CD4-positive, alpha-beta T cell (primary cell): ENCODE measurements around the gene SLC12A9. TPM values are rescaled to one million over a fixed set of nuclear protein-coding genes. Genes with fewer than 3 reads are reported as not detected.

Experiments
- ATAC-seq: fragments of 200-7000 bp; cut with Tn5 transposase; one replicate; pipeline ENCODE4 v1.10.0; 2022; ENCODE audit warnings: mild to moderate bottlenecking; ENCODE audit not compliant: poor library complexity
- CTCF ChIA-PET: fragments of 350-600 bp; sonication (Branson Sonifier 250); formaldehyde crosslinking; loops from one replicate; lab custom pipeline; 2021; ENCODE audit warnings: antibody characterized with exemption, inconsistent platforms; lab: Charles Lee
- POLR2A ChIA-PET: fragments of 350-600 bp; sonication (Branson Sonifier 250); formaldehyde crosslinking; loops from one replicate; lab custom pipeline; 2021; ENCODE audit warnings: antibody characterized with exemption, inconsistent platforms; lab: Charles Lee
- DNase-seq, 14 experiments: peaks; one replicate each; pipeline ENCODE4 v3.0.0-alpha.2; 2013 to 2020; ENCODE audit warnings: mixed read lengths in 2 of 14
- H3K27ac ChIP-seq, 2 donors: one replicate each; pipeline versions ENCODE4 v1.5.1 to v1.7.0; 2013; ENCODE audit warnings: low read length in 2 of 2, low read depth in 1 of 2, mild to moderate bottlenecking in 1 of 2
- H3K27me3 ChIP-seq, 2 experiments: 1 replicate in 1 of 2; 2 replicates in 1 of 2; pipeline versions ENCODE4 v1.6.1 to v1.7.0; 2013; ENCODE audit warnings: low read length in 2 of 2, control low read depth in 1 of 2, mild to moderate bottlenecking in 1 of 2, moderate library complexity in 1 of 2; ENCODE audit not compliant: insufficient read depth in 2 of 2, control insufficient read depth in 1 of 2
- H3K36me3 ChIP-seq: one replicate; pipeline ENCODE4 v1.6.1; 2013; ENCODE audit warnings: low read length, control low read depth; ENCODE audit not compliant: insufficient read depth
- H3K4me1 ChIP-seq: one replicate; pipeline ENCODE4 v1.6.1; 2013; ENCODE audit warnings: low read length, control low read depth; ENCODE audit not compliant: insufficient read depth
- H3K4me3 ChIP-seq: one replicate; pipeline ENCODE4 v1.5.1; 2013; ENCODE audit warnings: mild to moderate bottlenecking, low read length, moderate library complexity
- H3K9me3 ChIP-seq, 2 experiments: 1 replicate in 1 of 2; 2 replicates in 1 of 2; pipeline versions ENCODE4 v1.6.1 to v1.7.0; 2013; ENCODE audit warnings: low read length in 2 of 2, mild to moderate bottlenecking in 2 of 2, control low read depth in 1 of 2, moderate library complexity in 1 of 2; ENCODE audit not compliant: control insufficient read depth in 1 of 2, insufficient read depth in 1 of 2
- H3K27ac Mint-ChIP-seq: one replicate; pipeline ENCODE4 v1.8.0; 2020; ENCODE audit warnings: mixed read lengths
- H3K27me3 Mint-ChIP-seq: one replicate; pipeline ENCODE4 v1.8.0; 2021; ENCODE audit warnings: mixed read lengths
- H3K36me3 Mint-ChIP-seq: one replicate; pipeline ENCODE4 v1.8.0; 2021; ENCODE audit warnings: low read depth, mixed read lengths
- H3K4me1 Mint-ChIP-seq: one replicate; pipeline ENCODE4 v1.8.0; 2021; ENCODE audit warnings: low read depth, mixed read lengths
- H3K4me3 Mint-ChIP-seq: one replicate; pipeline ENCODE4 v1.8.0; 2020; ENCODE audit warnings: mild to moderate bottlenecking, mixed read lengths
- H3K9me3 Mint-ChIP-seq: one replicate; pipeline ENCODE4 v1.8.0; 2020; ENCODE audit warnings: mixed read lengths
- CTCF ChIP-seq: fragments of 200-600 bp; IDR thresholded peaks from one replicate; pipeline ENCODE4 v1.8.0; 2022; ENCODE audit warnings: antibody characterized with exemption, mild to moderate bottlenecking
- intact Hi-C, 2 experiments: fragments of 100-400 bp; cut with DNase I in 1 of 2; cut with micrococcal nuclease in 1 of 2; formaldehyde crosslinking; loops; one replicate each; pipeline versions ENCODE4 v1.15.1 to v1.9.0; 2023 to 2025; cut with DNase I, micrococcal nuclease
- total RNA-seq, 174 experiments: library from RNA in 2 of 174; stranded (reverse) in 2 of 174; gene quantifications; one replicate each; pipeline ENCODE4 v1.2.3 and lab custom pipeline; 2021 to 2026

Gene SLC12A9
- total RNA-seq, 2 experiments from 2014 or later: 26.3 to 28.2 TPM

GRCh38 chr7:100880645-100881044 is 28.1 kb downstream of the SLC12A9 start:
- Histone ChIP-seq H3K9me3 (no peaks in the 10 kb centered on the region), H3K4me3 (no peak overlapping the region), H3K36me3 (peaks cover 67% of the 10 kb centered on the region), H3K4me1 (peaks cover 49% of the 10 kb centered on the region), H3K27me3 (no peaks in the 10 kb centered on the region), H3K27ac (no peak overlapping the region)
- no peak for TF ChIP-seq CTCF
- intact Hi-C loops: no loop called here
- no peak overlapping the region for H3K4me3 Mint-ChIP-seq
- H3K36me3 Mint-ChIP-seq: peaks cover 91% of the 10 kb centered on the region
- ChIA-PET POLR2A (no interaction called here), CTCF (no interaction called here)
- H3K4me1 Mint-ChIP-seq: peaks cover 58% of the 10 kb centered on the region
- no peaks in the 10 kb centered on the region for H3K9me3 Mint-ChIP-seq
- ATAC-seq (no peak), DNase-seq (no peak)
- peak overlapping the region; percentile 17 for H3K27ac Mint-ChIP-seq
- no peaks in the 10 kb centered on the region for H3K27me3 Mint-ChIP-seq

- H3K27me3 ChIP-seq: no peaks in the 10 kb centered on the region
- no peak overlapping the region for H3K4me3 ChIP-seq
- TF ChIP-seq CTCF: no peak
- H3K36me3 Mint-ChIP-seq: peaks cover 92% of the 10 kb centered on the region
- H3K27ac Mint-ChIP-seq: peak overlapping the region; percentile 17
- H3K36me3 ChIP-seq: peaks cover 72% of the 10 kb centered on the region
- ATAC-seq: no peak
- intact Hi-C loops: no loop called here
- CTCF ChIA-PET: no interaction called here
- no peaks in the 10 kb centered on the region for H3K9me3 Mint-ChIP-seq
- POLR2A ChIA-PET: no interaction called here
- H3K9me3 ChIP-seq: no peaks in the 10 kb centered on the region
- H3K4me1 ChIP-seq: peaks cover 49% of the 10 kb centered on the region
- H3K27ac ChIP-seq: no peak overlapping the region
- peaks cover 58% of the 10 kb centered on the region for H3K4me1 Mint-ChIP-seq
- no peaks in the 10 kb centered on the region for H3K27me3 Mint-ChIP-seq
- peak overlapping the region; percentile 48 for H3K4me3 Mint-ChIP-seq
- DNase-seq: no peak
These were observed 28.6 kb downstream of the SLC12A9 start for GRCh38 chr7:100881136-100881535.

GRCh38 chr7:100882201-100882600 is 29.7 kb downstream of the SLC12A9 start:
- ATAC-seq (no peak), DNase-seq (no peak)
- H3K4me1 Mint-ChIP-seq: peaks cover 59% of the 10 kb centered on the region
- CTCF ChIA-PET: no interaction called here
- H3K36me3 ChIP-seq: peaks cover 76% of the 10 kb centered on the region
- no peak for TF ChIP-seq CTCF
- H3K9me3 ChIP-seq: peaks cover 0 to 7% of the 10 kb centered on the region in 2 experiments
- H3K36me3 Mint-ChIP-seq: peaks cover 96% of the 10 kb centered on the region
- no peaks in the 10 kb centered on the region for H3K9me3 Mint-ChIP-seq
- no peaks in the 10 kb centered on the region for H3K27me3 Mint-ChIP-seq
- H3K4me3 Mint-ChIP-seq: no peak overlapping the region
- no peaks in the 10 kb centered on the region for H3K27me3 ChIP-seq
- intact Hi-C loops: no loop called here
- H3K27ac Mint-ChIP-seq: no peak overlapping the region
- no peak overlapping the region for H3K4me3 ChIP-seq
- peaks cover 48% of the 10 kb centered on the region for H3K4me1 ChIP-seq
- POLR2A ChIA-PET: no interaction called here
- no peak overlapping the region for H3K27ac ChIP-seq
